Liver (tissue), 9 donors: ENCODE results near the gene EVX1. TPM values are rescaled to one million over a fixed set of nuclear protein-coding genes. Genes with fewer than 3 reads are reported as not detected.

ENCODE experiments used
- DNase-seq: peaks from one replicate; pipeline ENCODE4 v3.0.0-alpha.2; 2017; ENCODE audit warnings: low spot score
- H3K27ac ChIP-seq, 2 donors: one replicate each; pipeline ENCODE4 v1.7.0; 2013; ENCODE audit warnings: inconsistent platforms in 2 of 2, low read length in 2 of 2, control low read depth in 1 of 2, low read depth in 1 of 2, mild to moderate bottlenecking in 1 of 2
- H3K27me3 ChIP-seq, 4 donors: one replicate each; pipeline versions ENCODE4 v1.6.1 to v1.7.0; 2013; ENCODE audit warnings: low read length in 3 of 4, inconsistent platforms in 1 of 4, mild to moderate bottlenecking in 1 of 4, moderate library complexity in 1 of 4; ENCODE audit not compliant: control insufficient read depth in 4 of 4, insufficient read depth in 4 of 4
- H3K36me3 ChIP-seq, 4 donors: one replicate each; pipeline versions ENCODE4 v1.6.1 to v1.7.0; 2013; ENCODE audit warnings: low read length in 3 of 4, mild to moderate bottlenecking in 3 of 4, low read depth in 1 of 4, moderate library complexity in 1 of 4; ENCODE audit not compliant: control insufficient read depth in 4 of 4, insufficient read depth in 3 of 4
- H3K4me1 ChIP-seq, 4 donors: one replicate each; pipeline versions ENCODE4 v1.6.1 to v1.7.0; 2013; ENCODE audit warnings: low read length in 3 of 4, mild to moderate bottlenecking in 3 of 4, moderate library complexity in 1 of 4; ENCODE audit not compliant: control insufficient read depth in 4 of 4, insufficient read depth in 4 of 4
- H3K4me3 ChIP-seq, 3 donors: one replicate each; pipeline versions ENCODE4 v1.6.1 to v1.7.0; 2013; ENCODE audit warnings: low read length in 3 of 3, control low read depth in 1 of 3, low read depth in 1 of 3, mild to moderate bottlenecking in 1 of 3
- H3K9ac ChIP-seq, 2 donors: one replicate each; pipeline ENCODE4 v1.7.0; 2013; ENCODE audit warnings: low read length in 2 of 2, mild to moderate bottlenecking in 2 of 2, moderate library complexity in 2 of 2, control low read depth in 1 of 2, low read depth in 1 of 2
- H3K9me3 ChIP-seq, 4 donors: one replicate each; pipeline versions ENCODE4 v1.6.1 to v1.7.0; 2013; ENCODE audit warnings: low read length in 3 of 4; ENCODE audit not compliant: control insufficient read depth in 4 of 4
- EGR1 ChIP-seq, 2 donors: IDR thresholded peaks; 2 replicates each; pipeline ENCODE4 v1.6.1; 2016 to 2018; ENCODE audit warnings: antibody characterized with exemption in 2 of 2, low read depth in 2 of 2
- FOXA1 ChIP-seq: IDR thresholded peaks from 2 replicates; pipeline ENCODE4 v1.6.1; 2016; ENCODE audit warnings: antibody characterized with exemption
- FOXA2 ChIP-seq: IDR thresholded peaks from 2 replicates; pipeline ENCODE4 v1.6.1; 2016; ENCODE audit warnings: antibody characterized with exemption
- GABPA ChIP-seq, 2 donors: IDR thresholded peaks in 1 of 2; conservative IDR thresholded peaks in 1 of 2; 2 replicates each; pipeline ENCODE4 v1.6.1; 2016; ENCODE audit warnings: antibody characterized with exemption in 2 of 2, mild to moderate bottlenecking in 1 of 2, moderate library complexity in 1 of 2
- HNF4A ChIP-seq, 2 donors: conservative IDR thresholded peaks; 2 replicates each; pipeline ENCODE4 v1.6.1; 2016; ENCODE audit warnings: antibody characterized with exemption in 2 of 2, mild to moderate bottlenecking in 2 of 2
- HNF4G ChIP-seq: IDR thresholded peaks from 2 replicates; pipeline ENCODE4 v1.6.1; 2016; ENCODE audit warnings: antibody characterized with exemption
- JUND ChIP-seq, 2 donors: IDR thresholded peaks; 2 replicates each; pipeline ENCODE4 v1.6.1; 2016; ENCODE audit warnings: antibody characterized with exemption in 2 of 2
- NR2F2 ChIP-seq: IDR thresholded peaks from 2 replicates; pipeline ENCODE4 v1.6.1; 2016; ENCODE audit warnings: antibody characterized with exemption
- RAD21 ChIP-seq, 2 donors: IDR thresholded peaks; 2 replicates each; pipeline ENCODE4 v1.6.1; 2016; ENCODE audit warnings: antibody characterized with exemption in 2 of 2, mild to moderate bottlenecking in 2 of 2
- RXRA ChIP-seq, 2 donors: IDR thresholded peaks; 2 replicates each; pipeline ENCODE4 v1.6.1; 2017 to 2018; ENCODE audit warnings: antibody characterized with exemption in 2 of 2, mild to moderate bottlenecking in 1 of 2
- SP1 ChIP-seq: IDR thresholded peaks from 2 replicates; pipeline ENCODE4 v1.6.1; 2018; ENCODE audit warnings: antibody characterized with exemption, mild to moderate bottlenecking
- TAF1 ChIP-seq: conservative IDR thresholded peaks from 2 replicates; pipeline ENCODE4 v1.6.1; 2016; ENCODE audit warnings: antibody characterized with exemption, mild to moderate bottlenecking
- YY1 ChIP-seq: IDR thresholded peaks from 2 replicates; pipeline ENCODE4 v1.6.1; 2016; ENCODE audit warnings: antibody characterized with exemption, mild to moderate bottlenecking
- WGBS: extraction: QIAGEN DNeasy Blood & Tissue Kit; methylation state at CpG from one replicate; pipeline ENCODE4 v1.1.7; 2013; 5-methylcytosine and 5-hydroxymethylcytosine counted together
- polyA plus RNA-seq, 2 donors: library from polyadenylated mRNA; stranded (reverse) in 1 of 2; unstranded in 1 of 2; fragments of 200-250 nt in 1 of 2; fragments of >200 nt in 1 of 2; fragmentation: Nextera tagmentation in 1 of 2; extraction: Ambion mirVana in 1 of 2; gene quantifications; one replicate each; pipeline versions ENCODE4 v1.2.1 to v1.2.3, GENCODE V29; 2013 to 2015
- total RNA-seq, 2 donors: library from RNA; depleted of rRNA; stranded (reverse); fragments of >200 nt; gene quantifications; one replicate each; pipeline ENCODE4 v1.2.3, GENCODE V29; 2014
- TF ChIP-seq, protein P1 (sequence below): IDR thresholded peaks from 2 replicates; pipeline ENCODE4 v1.6.1; 2016; ENCODE audit warnings: antibody characterized with exemption
- TF ChIP-seq, protein P2 (sequence below): IDR thresholded peaks from 2 replicates; pipeline ENCODE4 v1.6.1; 2016; ENCODE audit warnings: antibody characterized with exemption
- TF ChIP-seq, protein P3 (sequence below): IDR thresholded peaks from 2 replicates; pipeline ENCODE4 v1.6.1; 2016; ENCODE audit warnings: antibody characterized with exemption
- TF ChIP-seq, protein P4 (sequence below): fragments of 150-350 bp; IDR thresholded peaks from 2 replicates; pipeline ENCODE4 v1.5.1; 2017; ENCODE audit warnings: improper control_type of control experiment, low read depth, low read length; ENCODE audit not compliant: missing input control
- TF ChIP-seq, protein P5 (sequence below): IDR thresholded peaks from 2 replicates; pipeline ENCODE4 v1.6.1; 2016; ENCODE audit warnings: antibody characterized with exemption, mild to moderate bottlenecking
- donor health status: healthy.
- donor health status: healthy.
- donor health status: healthy.
- donor health status: healthy.
- donor health status: healthy.

The EVX1 gene
- total and polyA plus RNA-seq, 4 donors, result not detected

DNA sequence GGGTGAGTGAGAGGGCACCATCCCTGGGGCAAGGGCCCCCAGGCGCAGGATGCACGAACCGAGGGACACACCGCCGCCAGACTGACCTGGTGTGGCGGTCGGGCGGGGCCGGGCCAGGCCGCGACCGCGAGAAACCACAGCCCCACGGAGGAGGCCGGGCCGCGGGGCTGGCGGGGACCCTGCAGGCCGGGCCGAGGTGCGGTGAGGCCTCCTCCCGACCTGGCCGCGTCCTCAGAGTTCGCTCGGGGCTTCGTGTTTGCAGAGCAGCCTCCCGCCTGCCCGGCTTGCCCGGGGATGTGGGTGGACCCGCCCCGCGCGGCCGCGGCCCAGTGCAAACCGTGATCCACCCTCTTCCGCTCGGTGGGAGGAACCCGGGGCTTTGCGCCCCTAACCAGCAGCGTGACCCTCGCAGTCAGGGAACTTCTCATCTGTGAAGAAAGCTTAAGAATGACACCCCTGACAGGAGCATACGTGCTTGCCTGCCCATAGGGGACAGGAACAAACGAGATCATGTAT is 22.1 kb upstream of the EVX1 start:
- Histone ChIP-seq H3K4me1 (peaks cover 0 to 3% (median 0%) of the 10 kb centered on the region in 4 donors), H3K9me3 (no peaks in the 10 kb centered on the region), H3K9ac (no peak overlapping the region), H3K27ac (no peak overlapping the region), H3K4me3 (no peak overlapping the region), H3K27me3 (peaks cover 3 to 33% (median 13%) of the 10 kb centered on the region in 4 donors), H3K36me3 (no peaks in the 10 kb centered on the region)
- no peak for DNase-seq
- WGBS, result 22% methylated on average over 45 of the region's 45 CpGs
- TF ChIP-seq, protein P1, sequence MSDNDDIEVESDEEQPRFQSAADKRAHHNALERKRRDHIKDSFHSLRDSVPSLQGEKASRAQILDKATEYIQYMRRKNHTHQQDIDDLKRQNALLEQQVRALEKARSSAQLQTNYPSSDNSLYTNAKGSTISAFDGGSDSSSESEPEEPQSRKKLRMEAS, result no peak
- TF ChIP-seq FOXA1 (no peak), SP1 (no peak), HNF4A (conservative IDR thresholded peaks at IDR 0.05) (no peak), FOXA2 (no peak), GABPA (IDR thresholded peaks at IDR 0.05 in 1 of 2, conservative IDR thresholded peaks at IDR 0.05 in 1 of 2) (no peak), RXRA (IDR thresholded peaks at IDR 0.05) (no peak), NR2F2 (no peak), HNF4G (no peak), YY1 (no peak), RAD21 (IDR thresholded peaks at IDR 0.05) (no peak), EGR1 (IDR thresholded peaks at IDR 0.05; ENCODE audit: low read depth in 2 of 2) (no peak), JUND (IDR thresholded peaks at IDR 0.05) (no peak), TAF1 (no peak)
- TF ChIP-seq, protein P2, sequence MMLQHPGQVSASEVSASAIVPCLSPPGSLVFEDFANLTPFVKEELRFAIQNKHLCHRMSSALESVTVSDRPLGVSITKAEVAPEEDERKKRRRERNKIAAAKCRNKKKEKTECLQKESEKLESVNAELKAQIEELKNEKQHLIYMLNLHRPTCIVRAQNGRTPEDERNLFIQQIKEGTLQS, result no peak
- TF ChIP-seq, protein P3, sequence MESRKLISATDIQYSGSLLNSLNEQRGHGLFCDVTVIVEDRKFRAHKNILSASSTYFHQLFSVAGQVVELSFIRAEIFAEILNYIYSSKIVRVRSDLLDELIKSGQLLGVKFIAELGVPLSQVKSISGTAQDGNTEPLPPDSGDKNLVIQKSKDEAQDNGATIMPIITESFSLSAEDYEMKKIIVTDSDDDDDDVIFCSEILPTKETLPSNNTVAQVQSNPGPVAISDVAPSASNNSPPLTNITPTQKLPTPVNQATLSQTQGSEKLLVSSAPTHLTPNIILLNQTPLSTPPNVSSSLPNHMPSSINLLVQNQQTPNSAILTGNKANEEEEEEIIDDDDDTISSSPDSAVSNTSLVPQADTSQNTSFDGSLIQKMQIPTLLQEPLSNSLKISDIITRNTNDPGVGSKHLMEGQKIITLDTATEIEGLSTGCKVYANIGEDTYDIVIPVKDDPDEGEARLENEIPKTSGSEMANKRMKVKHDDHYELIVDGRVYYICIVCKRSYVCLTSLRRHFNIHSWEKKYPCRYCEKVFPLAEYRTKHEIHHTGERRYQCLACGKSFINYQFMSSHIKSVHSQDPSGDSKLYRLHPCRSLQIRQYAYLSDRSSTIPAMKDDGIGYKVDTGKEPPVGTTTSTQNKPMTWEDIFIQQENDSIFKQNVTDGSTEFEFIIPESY, result no peak
- TF ChIP-seq, protein P4, sequence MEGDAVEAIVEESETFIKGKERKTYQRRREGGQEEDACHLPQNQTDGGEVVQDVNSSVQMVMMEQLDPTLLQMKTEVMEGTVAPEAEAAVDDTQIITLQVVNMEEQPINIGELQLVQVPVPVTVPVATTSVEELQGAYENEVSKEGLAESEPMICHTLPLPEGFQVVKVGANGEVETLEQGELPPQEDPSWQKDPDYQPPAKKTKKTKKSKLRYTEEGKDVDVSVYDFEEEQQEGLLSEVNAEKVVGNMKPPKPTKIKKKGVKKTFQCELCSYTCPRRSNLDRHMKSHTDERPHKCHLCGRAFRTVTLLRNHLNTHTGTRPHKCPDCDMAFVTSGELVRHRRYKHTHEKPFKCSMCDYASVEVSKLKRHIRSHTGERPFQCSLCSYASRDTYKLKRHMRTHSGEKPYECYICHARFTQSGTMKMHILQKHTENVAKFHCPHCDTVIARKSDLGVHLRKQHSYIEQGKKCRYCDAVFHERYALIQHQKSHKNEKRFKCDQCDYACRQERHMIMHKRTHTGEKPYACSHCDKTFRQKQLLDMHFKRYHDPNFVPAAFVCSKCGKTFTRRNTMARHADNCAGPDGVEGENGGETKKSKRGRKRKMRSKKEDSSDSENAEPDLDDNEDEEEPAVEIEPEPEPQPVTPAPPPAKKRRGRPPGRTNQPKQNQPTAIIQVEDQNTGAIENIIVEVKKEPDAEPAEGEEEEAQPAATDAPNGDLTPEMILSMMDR, result no peak
- TF ChIP-seq, protein P5, sequence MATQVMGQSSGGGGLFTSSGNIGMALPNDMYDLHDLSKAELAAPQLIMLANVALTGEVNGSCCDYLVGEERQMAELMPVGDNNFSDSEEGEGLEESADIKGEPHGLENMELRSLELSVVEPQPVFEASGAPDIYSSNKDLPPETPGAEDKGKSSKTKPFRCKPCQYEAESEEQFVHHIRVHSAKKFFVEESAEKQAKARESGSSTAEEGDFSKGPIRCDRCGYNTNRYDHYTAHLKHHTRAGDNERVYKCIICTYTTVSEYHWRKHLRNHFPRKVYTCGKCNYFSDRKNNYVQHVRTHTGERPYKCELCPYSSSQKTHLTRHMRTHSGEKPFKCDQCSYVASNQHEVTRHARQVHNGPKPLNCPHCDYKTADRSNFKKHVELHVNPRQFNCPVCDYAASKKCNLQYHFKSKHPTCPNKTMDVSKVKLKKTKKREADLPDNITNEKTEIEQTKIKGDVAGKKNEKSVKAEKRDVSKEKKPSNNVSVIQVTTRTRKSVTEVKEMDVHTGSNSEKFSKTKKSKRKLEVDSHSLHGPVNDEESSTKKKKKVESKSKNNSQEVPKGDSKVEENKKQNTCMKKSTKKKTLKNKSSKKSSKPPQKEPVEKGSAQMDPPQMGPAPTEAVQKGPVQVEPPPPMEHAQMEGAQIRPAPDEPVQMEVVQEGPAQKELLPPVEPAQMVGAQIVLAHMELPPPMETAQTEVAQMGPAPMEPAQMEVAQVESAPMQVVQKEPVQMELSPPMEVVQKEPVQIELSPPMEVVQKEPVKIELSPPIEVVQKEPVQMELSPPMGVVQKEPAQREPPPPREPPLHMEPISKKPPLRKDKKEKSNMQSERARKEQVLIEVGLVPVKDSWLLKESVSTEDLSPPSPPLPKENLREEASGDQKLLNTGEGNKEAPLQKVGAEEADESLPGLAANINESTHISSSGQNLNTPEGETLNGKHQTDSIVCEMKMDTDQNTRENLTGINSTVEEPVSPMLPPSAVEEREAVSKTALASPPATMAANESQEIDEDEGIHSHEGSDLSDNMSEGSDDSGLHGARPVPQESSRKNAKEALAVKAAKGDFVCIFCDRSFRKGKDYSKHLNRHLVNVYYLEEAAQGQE, result no peak
